ENCODE results near the gene TARS1. TPM values are rescaled to one million over a fixed set of nuclear protein-coding genes. Genes with fewer than 3 reads are reported as not detected.

The TARS1 gene
- polyA plus RNA-seq, 1 experiment: 229 TPM

DNA sequence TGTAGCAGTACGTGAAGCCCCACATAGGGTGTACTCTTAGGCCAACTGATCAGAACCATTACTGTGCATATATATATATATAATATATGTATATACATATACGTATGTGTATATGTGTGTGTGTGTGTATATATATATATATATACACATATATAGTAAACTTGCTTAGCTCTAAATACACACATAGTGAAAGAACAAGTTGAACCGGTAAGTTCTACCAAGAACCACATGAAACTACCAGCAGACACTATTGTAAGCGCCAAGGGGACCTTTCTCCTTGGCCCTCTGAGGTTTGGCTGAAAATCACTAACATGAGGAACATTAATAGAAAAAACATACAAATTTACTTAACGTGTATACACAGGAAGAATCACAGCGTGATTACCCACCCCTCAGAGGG lies 1.8 kb upstream of the TARS1 start:
- POLR2A ChIA-PET: no interaction called here
- CTCF ChIA-PET: interaction anchor here (4.8 kb wide), 1 partner anchor 531 kb away, joined by 15 read pairs; no protein-coding TSS in a partner anchor
- Histone ChIP-seq H3K27me3 (ENCODE audit: control insufficient read depth, insufficient read depth, low read length) (no peaks in the 10 kb centered on the region), H3K27ac (ENCODE audit: low read depth, low read length) (no peak overlapping the region), H3K4me3 (ENCODE audit: low read depth, low read length) (peak overlapping the region; percentile 70), H3K9me3 (ENCODE audit: control insufficient read depth, insufficient read depth, low read length) (no peaks in the 10 kb centered on the region)
- TF ChIP-seq, protein P1, sequence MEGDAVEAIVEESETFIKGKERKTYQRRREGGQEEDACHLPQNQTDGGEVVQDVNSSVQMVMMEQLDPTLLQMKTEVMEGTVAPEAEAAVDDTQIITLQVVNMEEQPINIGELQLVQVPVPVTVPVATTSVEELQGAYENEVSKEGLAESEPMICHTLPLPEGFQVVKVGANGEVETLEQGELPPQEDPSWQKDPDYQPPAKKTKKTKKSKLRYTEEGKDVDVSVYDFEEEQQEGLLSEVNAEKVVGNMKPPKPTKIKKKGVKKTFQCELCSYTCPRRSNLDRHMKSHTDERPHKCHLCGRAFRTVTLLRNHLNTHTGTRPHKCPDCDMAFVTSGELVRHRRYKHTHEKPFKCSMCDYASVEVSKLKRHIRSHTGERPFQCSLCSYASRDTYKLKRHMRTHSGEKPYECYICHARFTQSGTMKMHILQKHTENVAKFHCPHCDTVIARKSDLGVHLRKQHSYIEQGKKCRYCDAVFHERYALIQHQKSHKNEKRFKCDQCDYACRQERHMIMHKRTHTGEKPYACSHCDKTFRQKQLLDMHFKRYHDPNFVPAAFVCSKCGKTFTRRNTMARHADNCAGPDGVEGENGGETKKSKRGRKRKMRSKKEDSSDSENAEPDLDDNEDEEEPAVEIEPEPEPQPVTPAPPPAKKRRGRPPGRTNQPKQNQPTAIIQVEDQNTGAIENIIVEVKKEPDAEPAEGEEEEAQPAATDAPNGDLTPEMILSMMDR (IDR thresholded peaks at IDR 0.05; ENCODE audit: low read depth, low read length): no peak
- no peak for DNase-seq (ENCODE audit: low read depth, low spot score)

DNA sequence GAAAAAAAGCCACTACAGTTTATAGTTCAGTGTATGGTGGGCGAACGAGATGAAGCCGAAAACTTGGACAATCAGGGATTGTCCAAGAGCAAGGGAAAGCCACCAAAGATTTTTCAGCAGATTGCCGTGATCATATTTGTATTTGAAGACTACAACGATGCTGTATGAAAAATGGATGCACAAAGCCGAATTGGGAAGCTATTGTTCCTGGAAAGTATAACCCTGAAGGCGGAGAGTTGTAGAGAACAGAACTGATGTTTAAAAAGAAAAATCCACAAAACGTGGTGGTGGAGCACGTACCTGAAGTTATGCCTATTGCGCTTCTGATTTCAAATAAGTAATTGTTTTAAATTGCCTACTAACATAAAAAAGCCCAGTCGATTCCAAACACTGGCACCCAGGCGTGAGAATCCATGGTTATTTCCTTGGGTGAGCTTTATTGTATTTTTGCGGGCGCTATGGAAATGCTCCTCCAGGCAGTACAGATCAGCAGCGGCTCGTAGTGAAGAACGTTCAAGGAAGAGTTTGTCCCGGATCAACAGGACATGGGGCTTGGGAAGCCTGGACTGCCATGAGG lies 772 bp upstream of the TARS1 start:
- CTCF ChIA-PET: interaction anchor here (0.5 to 4.8 kb wide), 3 partner anchors 9 to 530 kb away, joined by 3 to 15 read pairs (median 4); no protein-coding TSS in a partner anchor

DNA sequence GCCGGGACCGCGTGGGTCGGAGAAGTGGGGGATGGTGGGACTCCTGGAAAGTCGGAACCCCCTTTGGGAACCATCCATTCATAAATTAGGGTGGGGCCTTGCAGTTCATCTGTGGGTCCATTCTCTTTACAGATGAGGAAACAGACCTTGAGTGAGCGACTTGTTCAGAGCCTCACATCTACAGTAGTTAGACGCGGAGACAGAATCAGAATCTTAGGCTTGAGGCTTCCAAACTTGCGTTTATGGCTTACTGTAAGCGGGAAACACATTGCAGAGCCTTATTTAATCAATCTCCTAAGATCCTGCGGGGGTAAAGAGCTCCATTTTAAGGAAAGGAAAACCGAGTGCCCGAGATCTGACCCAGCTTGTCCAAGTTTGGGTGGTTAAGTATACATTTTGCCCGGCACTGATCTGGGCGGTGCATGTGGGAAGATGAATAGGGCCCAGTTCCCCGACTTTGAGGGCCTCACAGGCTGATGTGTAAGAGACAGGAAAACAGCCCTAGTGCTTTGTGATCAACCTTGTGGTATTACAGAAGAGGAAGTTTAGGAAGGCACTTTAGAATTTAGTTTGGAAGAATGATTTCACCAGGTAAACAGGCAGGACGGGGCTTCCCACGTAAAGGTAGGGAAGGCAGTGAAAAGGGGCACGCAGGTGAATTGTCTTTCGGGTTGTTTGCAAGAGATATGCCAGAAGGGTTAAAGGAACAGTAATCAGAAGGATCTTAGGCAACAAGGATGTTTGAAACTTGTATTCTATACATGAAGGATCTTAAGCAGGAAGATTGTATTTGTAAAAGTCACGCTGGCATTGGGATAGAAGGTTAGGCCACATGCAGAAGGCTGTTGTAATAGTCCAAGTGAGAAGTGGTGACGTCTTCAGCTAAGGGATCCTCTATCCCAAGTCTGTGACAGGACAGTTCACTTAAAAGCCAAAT lies 744 bp downstream of the TARS1 start:
- peak overlapping the region; percentile 92 for H3K4me3 ChIP-seq (ENCODE audit: low read depth, low read length)

More for the DNA sequence above, 772 bp upstream of the TARS1 start:
- no peak for DNase-seq (ENCODE audit: low read depth, low spot score)
- Histone ChIP-seq H3K4me3 (ENCODE audit: low read depth, low read length) (peak overlapping the region; percentile 70), H3K9me3 (ENCODE audit: control insufficient read depth, insufficient read depth, low read length) (no peaks in the 10 kb centered on the region), H3K27ac (ENCODE audit: low read depth, low read length) (peak overlapping the region; percentile 85), H3K27me3 (ENCODE audit: control insufficient read depth, insufficient read depth, low read length) (no peaks in the 10 kb centered on the region)
- POLR2A ChIA-PET: interaction anchor here (0.6 to 1.2 kb wide), 2 partner anchors 128 to 772 kb away, joined by 3 to 5 read pairs; no protein-coding TSS in a partner anchor
- TF ChIP-seq, protein P1 (IDR thresholded peaks at IDR 0.05; ENCODE audit: low read depth, low read length): no peak

GRCh38 chr5:33444542-33444941 lies 3.8 kb downstream of the TARS1 start:
- no peak overlapping the region for H3K4me3 ChIP-seq (ENCODE audit: low read depth, low read length)
- no peak overlapping the region for H3K27ac ChIP-seq (ENCODE audit: low read depth, low read length)
- H3K9me3 ChIP-seq (ENCODE audit: control insufficient read depth, insufficient read depth, low read length): no peaks in the 10 kb centered on the region
- ChIA-PET CTCF (no interaction called here), POLR2A (no interaction called here)
- H3K27me3 ChIP-seq (ENCODE audit: control insufficient read depth, insufficient read depth, low read length): no peaks in the 10 kb centered on the region
- no peak for DNase-seq (ENCODE audit: low read depth, low spot score)
- TF ChIP-seq, protein P1 (IDR thresholded peaks at IDR 0.05; ENCODE audit: low read depth, low read length): no peak

More for the DNA sequence above, 744 bp downstream of the TARS1 start:
- POLR2A ChIA-PET: interaction anchor here (0.6 to 1.2 kb wide), 4 partner anchors 130 to 635 kb away, joined by 3 to 9 read pairs (median 3); no protein-coding TSS in a partner anchor
- H3K27ac ChIP-seq (ENCODE audit: low read depth, low read length): peak overlapping the region; percentile 99
- TF ChIP-seq, protein P1 (IDR thresholded peaks at IDR 0.05; ENCODE audit: low read depth, low read length): no peak
- no peaks in the 10 kb centered on the region for H3K9me3 ChIP-seq (ENCODE audit: control insufficient read depth, insufficient read depth, low read length)
- no peaks in the 10 kb centered on the region for H3K27me3 ChIP-seq (ENCODE audit: control insufficient read depth, insufficient read depth, low read length)
- CTCF ChIA-PET: interaction anchor here (1.0 to 4.8 kb wide), 3 partner anchors 494 to 529 kb away, joined by 3 to 15 read pairs (median 3); no protein-coding TSS in a partner anchor
- DNase-seq (ENCODE audit: low read depth, low spot score): no peak

All from AG04450 (cell line).